ENCODE results near the gene RNF113B. TPM values are rescaled to one million over a fixed set of nuclear protein-coding genes. Genes with fewer than 3 reads are reported as not detected.

The RNF113B gene
- total RNA-seq = not detected
- long read RNA-seq = 0 reads

GRCh38 chr13:98176777-98177608 is at the start of gene RNF113B:
TSS of gene RNF113B (minus strand) at chr13:98177269. CDS start at chr13:98177236, 33 bp downstream.
- H3K27ac ChIP-seq (replicated peaks) = no peak within 1 kb of the TSS
- no peak for DNase-seq

DNA sequence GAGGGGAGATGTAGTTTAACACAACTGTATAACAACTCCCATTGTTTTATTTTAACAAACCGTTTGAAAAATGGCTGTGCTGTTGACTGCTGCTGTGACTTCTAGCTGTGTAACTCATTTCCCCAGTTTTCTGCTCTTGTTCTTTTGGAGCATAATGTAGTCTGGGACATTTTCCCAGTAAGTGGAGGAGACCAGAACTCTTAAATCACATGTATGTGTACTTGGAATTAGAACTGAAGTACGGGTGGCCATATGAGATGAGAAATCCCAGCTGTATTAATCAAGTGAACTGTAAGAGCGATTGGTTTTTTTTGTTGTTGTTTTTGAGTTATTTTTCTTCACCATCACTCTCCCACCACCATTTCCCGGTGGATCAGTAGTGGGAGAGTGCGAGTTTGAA is 49.4 kb upstream of the RNF113B start:
- no peak for DNase-seq
- no peaks in the 10 kb centered on the region for H3K36me3 ChIP-seq
- peaks cover 5% of the 10 kb centered on the region for H3K9me3 ChIP-seq (replicated peaks)
- TF ChIP-seq CTCF (IDR thresholded peaks at IDR 0.05; ENCODE audit: borderline replicate concordance) = no peak
- no peaks in the 10 kb centered on the region for H3K27me3 ChIP-seq (ENCODE audit: low read depth)
- H3K4me1 ChIP-seq = peaks cover 9% of the 10 kb centered on the region
- no peak overlapping the region for H3K27ac ChIP-seq (replicated peaks)
- intact Hi-C loops (cut with micrococcal nuclease) = no loop called here
- no peak overlapping the region for H3K4me3 ChIP-seq

More at GRCh38 chr13:98176777-98177608, at the start of gene RNF113B:
- H3K27me3 ChIP-seq (ENCODE audit: low read depth) = no peaks in the 10 kb centered on the region
- no peak for TF ChIP-seq CTCF (IDR thresholded peaks at IDR 0.05; ENCODE audit: borderline replicate concordance)
- intact Hi-C loops (cut with micrococcal nuclease) = no loop called here
- H3K4me3 ChIP-seq = no peak within 1 kb of the TSS
- peaks cover 28% of the 10 kb centered on the region for H3K4me1 ChIP-seq
- H3K9me3 ChIP-seq (replicated peaks) = no peaks in the 10 kb centered on the region
- peaks cover 8% of the 10 kb centered on the region for H3K36me3 ChIP-seq

- H3K27ac ChIP-seq (replicated peaks) = no peak overlapping the region
- H3K36me3 ChIP-seq = no peaks in the 10 kb centered on the region
- peaks cover 17% of the 10 kb centered on the region for H3K4me1 ChIP-seq
- H3K27me3 ChIP-seq (ENCODE audit: low read depth) = no peaks in the 10 kb centered on the region
- peaks cover 5% of the 10 kb centered on the region for H3K9me3 ChIP-seq (replicated peaks)
- TF ChIP-seq CTCF (IDR thresholded peaks at IDR 0.05; ENCODE audit: borderline replicate concordance) = no peak
- intact Hi-C loops (cut with micrococcal nuclease) = no loop called here
- no peak overlapping the region for H3K4me3 ChIP-seq
- DNase-seq = no peak
Observed at GRCh38 chr13:98225036-98225940, 48.2 kb upstream of the RNF113B start.

DNA sequence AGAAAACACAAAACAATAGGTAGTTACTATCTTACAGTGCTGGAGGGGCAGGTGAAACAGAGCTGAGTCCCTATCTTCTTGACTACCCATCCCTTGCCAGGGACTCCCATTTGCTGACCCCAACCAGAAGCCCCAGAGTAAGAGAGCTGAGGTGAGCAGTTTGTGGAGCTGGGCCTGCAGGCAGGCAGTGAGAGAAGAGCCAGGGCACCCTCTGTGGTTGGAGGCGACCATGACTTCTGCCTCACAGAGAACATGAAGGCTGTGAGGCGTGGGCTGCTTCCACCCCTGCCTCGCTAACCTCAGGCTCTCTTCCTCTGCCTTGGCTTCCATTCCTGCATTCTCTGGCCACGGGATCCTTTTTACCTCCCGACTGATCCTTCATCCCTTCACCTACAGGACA is 47.5 kb upstream of the RNF113B start:
- DNase-seq = no peak
- Histone ChIP-seq H3K36me3 (no peaks in the 10 kb centered on the region), H3K27ac (replicated peaks) (no peak overlapping the region), H3K9me3 (replicated peaks) (peaks cover 5% of the 10 kb centered on the region), H3K27me3 (ENCODE audit: low read depth) (no peaks in the 10 kb centered on the region), H3K4me3 (no peak overlapping the region), H3K4me1 (peaks cover 17% of the 10 kb centered on the region)
- intact Hi-C loops (cut with micrococcal nuclease) = no loop called here
- no peak for TF ChIP-seq CTCF (IDR thresholded peaks at IDR 0.05; ENCODE audit: borderline replicate concordance)

- no peaks in the 10 kb centered on the region for H3K27me3 ChIP-seq (ENCODE audit: low read depth)
- TF ChIP-seq CTCF (IDR thresholded peaks at IDR 0.05; ENCODE audit: borderline replicate concordance) = no peak
- H3K4me1 ChIP-seq = peaks cover 17% of the 10 kb centered on the region
- intact Hi-C loops (cut with micrococcal nuclease) = no loop called here
- no peak overlapping the region for H3K27ac ChIP-seq (replicated peaks)
- no peak overlapping the region for H3K4me3 ChIP-seq
- no peak for DNase-seq
- H3K36me3 ChIP-seq = no peaks in the 10 kb centered on the region
- H3K9me3 ChIP-seq (replicated peaks) = peaks cover 5% of the 10 kb centered on the region
Observed at GRCh38 chr13:98223741-98224140, 46.7 kb upstream of the RNF113B start.

All from left ventricle myocardium inferior (tissue), 1 donor.